HuH-7 (cell line): ENCODE measurements around the gene STK39.

Experiments
- DNase-seq: peaks from one replicate; pipeline ENCODE4 v3.0.0; 2011; ENCODE audit warnings: low spot score

STK39 gene

DNA sequence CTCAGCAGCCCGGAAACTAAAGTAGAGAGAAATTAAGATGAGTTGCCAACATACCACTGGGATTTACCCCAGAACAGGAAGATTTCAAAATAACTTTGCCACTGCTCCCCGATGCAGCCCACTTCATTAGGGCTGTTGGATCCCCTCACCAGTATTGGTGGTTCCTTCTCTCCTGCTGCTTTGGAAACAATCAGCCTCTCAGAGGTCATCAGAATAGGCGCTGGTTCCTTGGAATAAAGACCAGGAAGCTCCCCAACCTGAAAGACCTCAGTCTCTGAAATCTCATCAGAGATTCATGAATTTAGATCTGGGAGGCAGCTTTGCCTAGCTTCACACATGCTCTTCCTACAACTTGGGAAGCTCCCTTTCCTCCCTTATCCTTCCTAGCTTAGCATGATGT lies 332.4 kb downstream of the STK39 start:
- no peak for DNase-seq

DNA sequence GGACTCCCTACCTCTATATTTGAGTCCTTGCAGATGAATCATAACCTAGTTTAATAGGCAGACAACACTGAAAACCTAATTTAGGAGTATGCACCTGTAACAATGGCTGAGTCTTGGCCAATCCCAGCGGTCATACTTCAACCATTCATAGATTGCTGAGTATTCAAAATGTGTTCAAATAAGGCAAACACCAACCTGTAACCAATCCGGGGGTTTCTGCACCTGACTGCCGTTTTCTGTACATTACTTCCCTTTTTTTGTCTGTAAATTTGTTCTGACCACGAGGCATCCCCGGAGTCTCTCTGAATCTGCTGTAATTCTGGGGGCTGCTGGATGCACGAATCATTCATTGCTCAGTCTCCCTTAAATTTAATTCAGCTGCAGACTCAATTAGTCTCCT lies 338.6 kb downstream of the STK39 start:
- no peak for DNase-seq

DNA sequence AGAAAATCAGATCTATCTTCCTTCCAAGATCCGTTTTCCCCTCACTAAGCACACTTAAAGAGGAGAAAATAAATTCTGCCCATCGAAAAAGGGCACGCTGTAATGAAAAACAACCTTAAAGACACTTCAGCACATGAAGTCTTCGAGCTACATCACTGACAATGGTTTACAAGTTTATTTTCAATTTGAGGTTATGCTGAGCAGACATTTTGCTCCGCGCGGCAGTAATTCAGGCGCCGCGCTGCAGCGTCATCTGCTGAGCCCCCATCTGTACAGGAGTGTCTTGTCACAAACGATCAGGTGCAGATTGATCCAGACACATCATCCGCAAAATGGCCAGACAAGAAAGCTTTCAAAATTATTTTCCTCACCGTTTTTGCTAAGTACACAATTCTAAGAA lies 341.7 kb downstream of the STK39 start:
- DNase-seq = no peak
